GM12801 (cell line): ENCODE data around the gene ACSF2.

Source experiments
- TF ChIP-seq, protein P1 (sequence below): IDR thresholded peaks from one replicate; pipeline ENCODE4 v1.5.1; 2011; ENCODE audit warnings: control low read depth; ENCODE audit not compliant: insufficient read length; ENCODE audit errors: extremely low read depth

Gene ACSF2

DNA sequence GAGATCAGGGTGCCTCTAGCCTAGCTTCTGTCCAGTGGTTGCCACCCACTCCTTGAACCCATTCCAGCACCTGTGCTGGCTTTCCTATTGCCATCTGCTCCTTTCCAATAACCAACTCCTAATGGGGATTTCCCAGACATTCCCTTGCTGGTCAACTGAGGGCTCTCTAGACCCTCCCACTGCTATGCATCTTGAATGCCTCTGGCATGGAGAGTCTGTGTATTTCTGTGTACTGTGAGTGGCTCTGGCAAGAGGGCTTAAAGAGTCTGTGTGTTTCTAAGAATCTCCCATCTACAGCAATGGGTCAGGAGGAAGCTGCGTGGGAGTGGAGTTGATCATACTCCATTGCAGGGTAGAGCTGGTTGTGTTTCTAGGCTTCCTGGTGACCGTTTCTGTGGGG, 95.5 kb downstream of the ACSF2 start:
- TF ChIP-seq, protein P1, sequence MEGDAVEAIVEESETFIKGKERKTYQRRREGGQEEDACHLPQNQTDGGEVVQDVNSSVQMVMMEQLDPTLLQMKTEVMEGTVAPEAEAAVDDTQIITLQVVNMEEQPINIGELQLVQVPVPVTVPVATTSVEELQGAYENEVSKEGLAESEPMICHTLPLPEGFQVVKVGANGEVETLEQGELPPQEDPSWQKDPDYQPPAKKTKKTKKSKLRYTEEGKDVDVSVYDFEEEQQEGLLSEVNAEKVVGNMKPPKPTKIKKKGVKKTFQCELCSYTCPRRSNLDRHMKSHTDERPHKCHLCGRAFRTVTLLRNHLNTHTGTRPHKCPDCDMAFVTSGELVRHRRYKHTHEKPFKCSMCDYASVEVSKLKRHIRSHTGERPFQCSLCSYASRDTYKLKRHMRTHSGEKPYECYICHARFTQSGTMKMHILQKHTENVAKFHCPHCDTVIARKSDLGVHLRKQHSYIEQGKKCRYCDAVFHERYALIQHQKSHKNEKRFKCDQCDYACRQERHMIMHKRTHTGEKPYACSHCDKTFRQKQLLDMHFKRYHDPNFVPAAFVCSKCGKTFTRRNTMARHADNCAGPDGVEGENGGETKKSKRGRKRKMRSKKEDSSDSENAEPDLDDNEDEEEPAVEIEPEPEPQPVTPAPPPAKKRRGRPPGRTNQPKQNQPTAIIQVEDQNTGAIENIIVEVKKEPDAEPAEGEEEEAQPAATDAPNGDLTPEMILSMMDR = no peak

DNA sequence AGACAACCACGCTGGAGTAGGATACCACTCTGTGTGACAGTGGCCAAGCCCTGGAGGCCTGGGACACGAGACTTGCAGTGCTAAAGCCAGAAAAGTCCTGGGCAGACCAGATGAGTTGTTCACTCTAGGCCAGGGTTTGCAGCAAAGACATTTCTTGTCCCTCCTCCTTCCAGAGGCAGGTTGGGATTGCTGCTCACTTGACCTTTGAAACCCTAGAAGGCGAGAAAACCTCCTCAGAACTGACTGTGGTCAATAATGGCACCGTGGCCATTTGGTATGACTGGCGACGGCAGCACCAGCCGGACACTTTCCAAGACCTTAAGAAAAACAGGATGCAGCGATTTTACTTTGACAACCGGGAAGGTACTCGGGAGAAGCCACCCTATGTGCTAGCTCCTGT, 96.7 kb downstream of the ACSF2 start:
- TF ChIP-seq, protein P1 = no peak

DNA sequence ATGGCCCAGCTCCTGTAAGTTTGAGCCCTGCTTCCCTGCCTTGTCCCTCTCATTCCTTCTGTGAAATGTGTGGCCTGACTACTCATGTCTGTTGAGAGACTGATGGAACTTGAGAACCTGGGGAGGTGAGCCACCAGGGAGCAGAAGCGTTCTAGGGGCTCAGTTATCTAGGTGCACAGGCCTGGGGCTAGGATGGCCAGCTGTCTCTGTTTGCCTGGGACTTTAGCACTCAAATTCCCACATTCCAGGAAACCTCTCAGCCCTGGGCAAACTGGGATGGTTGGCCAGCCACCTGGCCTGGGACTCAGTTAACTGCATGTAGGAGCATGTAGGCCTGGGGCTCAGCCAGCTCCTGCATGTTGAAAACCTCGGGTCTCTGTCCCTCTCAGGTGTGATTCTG, 97.2 kb downstream of the ACSF2 start:
- TF ChIP-seq, protein P1 = no peak
